CD4-positive, alpha-beta T cell (primary cell): Measurements from ENCODE around the gene MYL10. TPM values are rescaled to one million over a fixed set of nuclear protein-coding genes. Genes with fewer than 3 reads are reported as not detected.

ENCODE experiments used
- ATAC-seq: fragments of 200-7000 bp; cut with Tn5 transposase; one replicate; pipeline ENCODE4 v1.10.0; 2022; ENCODE audit warnings: mild to moderate bottlenecking; ENCODE audit not compliant: poor library complexity
- CTCF ChIA-PET: fragments of 350-600 bp; sonication (Branson Sonifier 250); formaldehyde crosslinking; loops from one replicate; lab custom pipeline; 2021; ENCODE audit warnings: antibody characterized with exemption, inconsistent platforms; lab: Charles Lee
- POLR2A ChIA-PET: fragments of 350-600 bp; sonication (Branson Sonifier 250); formaldehyde crosslinking; loops from one replicate; lab custom pipeline; 2021; ENCODE audit warnings: antibody characterized with exemption, inconsistent platforms; lab: Charles Lee
- DNase-seq, 14 experiments: peaks; one replicate each; pipeline ENCODE4 v3.0.0-alpha.2; 2013 to 2020; ENCODE audit warnings: mixed read lengths in 2 of 14
- H3K27ac ChIP-seq, 2 donors: one replicate each; pipeline versions ENCODE4 v1.5.1 to v1.7.0; 2013; ENCODE audit warnings: low read length in 2 of 2, low read depth in 1 of 2, mild to moderate bottlenecking in 1 of 2
- H3K27me3 ChIP-seq, 2 experiments: 1 replicate in 1 of 2; 2 replicates in 1 of 2; pipeline versions ENCODE4 v1.6.1 to v1.7.0; 2013; ENCODE audit warnings: low read length in 2 of 2, control low read depth in 1 of 2, mild to moderate bottlenecking in 1 of 2, moderate library complexity in 1 of 2; ENCODE audit not compliant: insufficient read depth in 2 of 2, control insufficient read depth in 1 of 2
- H3K36me3 ChIP-seq: one replicate; pipeline ENCODE4 v1.6.1; 2013; ENCODE audit warnings: low read length, control low read depth; ENCODE audit not compliant: insufficient read depth
- H3K4me1 ChIP-seq: one replicate; pipeline ENCODE4 v1.6.1; 2013; ENCODE audit warnings: low read length, control low read depth; ENCODE audit not compliant: insufficient read depth
- H3K4me3 ChIP-seq: one replicate; pipeline ENCODE4 v1.5.1; 2013; ENCODE audit warnings: mild to moderate bottlenecking, low read length, moderate library complexity
- H3K9me3 ChIP-seq, 2 experiments: 1 replicate in 1 of 2; 2 replicates in 1 of 2; pipeline versions ENCODE4 v1.6.1 to v1.7.0; 2013; ENCODE audit warnings: low read length in 2 of 2, mild to moderate bottlenecking in 2 of 2, control low read depth in 1 of 2, moderate library complexity in 1 of 2; ENCODE audit not compliant: control insufficient read depth in 1 of 2, insufficient read depth in 1 of 2
- H3K27ac Mint-ChIP-seq: one replicate; pipeline ENCODE4 v1.8.0; 2020; ENCODE audit warnings: mixed read lengths
- H3K27me3 Mint-ChIP-seq: one replicate; pipeline ENCODE4 v1.8.0; 2021; ENCODE audit warnings: mixed read lengths
- H3K36me3 Mint-ChIP-seq: one replicate; pipeline ENCODE4 v1.8.0; 2021; ENCODE audit warnings: low read depth, mixed read lengths
- H3K4me1 Mint-ChIP-seq: one replicate; pipeline ENCODE4 v1.8.0; 2021; ENCODE audit warnings: low read depth, mixed read lengths
- H3K4me3 Mint-ChIP-seq: one replicate; pipeline ENCODE4 v1.8.0; 2020; ENCODE audit warnings: mild to moderate bottlenecking, mixed read lengths
- H3K9me3 Mint-ChIP-seq: one replicate; pipeline ENCODE4 v1.8.0; 2020; ENCODE audit warnings: mixed read lengths
- intact Hi-C, 2 experiments: fragments of 100-400 bp; cut with DNase I in 1 of 2; cut with micrococcal nuclease in 1 of 2; formaldehyde crosslinking; loops; one replicate each; pipeline versions ENCODE4 v1.15.1 to v1.9.0; 2023 to 2025; cut with DNase I, micrococcal nuclease
- total RNA-seq, 174 experiments: library from RNA in 2 of 174; stranded (reverse) in 2 of 174; gene quantifications; one replicate each; pipeline ENCODE4 v1.2.3 and lab custom pipeline; 2021 to 2026
- TF ChIP-seq, protein P1 (sequence below): fragments of 200-600 bp; IDR thresholded peaks from one replicate; pipeline ENCODE4 v1.8.0; 2022; ENCODE audit warnings: antibody characterized with exemption, mild to moderate bottlenecking

The MYL10 gene
- total RNA-seq, 2 experiments from 2014 or later: not detected

DNA sequence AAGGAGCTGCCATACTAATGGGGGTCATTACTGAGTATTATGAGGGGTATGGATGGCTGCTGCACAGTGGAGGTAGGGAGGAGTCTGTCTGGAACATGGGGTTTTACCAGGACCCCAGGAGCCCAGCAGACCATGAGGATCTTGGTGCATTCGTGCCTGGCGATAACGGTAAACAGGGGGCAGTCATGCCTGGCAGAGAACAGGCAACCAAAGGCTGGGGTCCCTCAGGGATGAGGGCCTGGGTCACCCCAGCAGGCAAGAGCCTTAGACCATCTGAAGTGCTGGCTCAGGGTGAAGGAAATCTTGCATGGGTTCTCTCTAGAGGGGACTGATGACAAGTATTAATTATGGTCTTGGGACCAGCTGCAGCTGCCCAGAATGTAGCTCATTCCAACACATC is 46.1 kb downstream of the MYL10 start:
- POLR2A ChIA-PET: no interaction called here
- H3K27me3 ChIP-seq: no peaks in the 10 kb centered on the region

DNA sequence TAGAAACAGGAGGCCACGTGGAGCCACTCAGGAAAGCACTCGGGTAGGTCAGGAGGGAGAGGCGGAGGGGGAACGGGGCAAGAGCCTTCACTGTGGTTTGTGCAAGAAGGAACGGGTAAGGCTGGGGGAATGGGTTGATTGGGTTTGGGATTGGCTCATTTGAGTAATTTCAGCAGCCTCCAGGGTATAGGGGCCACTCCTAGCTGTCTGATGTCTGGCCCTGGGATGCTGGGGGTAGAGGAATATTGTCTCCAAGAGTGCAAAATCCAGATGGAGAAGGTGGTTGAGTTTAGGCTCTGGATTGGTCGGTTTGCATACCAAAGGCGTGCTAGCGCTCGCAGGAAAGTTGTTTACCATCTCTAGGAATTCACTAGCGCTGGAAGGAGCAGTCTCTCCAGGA is 47.2 kb downstream of the MYL10 start:
- Mint-ChIP-seq H3K36me3 (no peaks in the 10 kb centered on the region), H3K9me3 (no peaks in the 10 kb centered on the region), H3K4me1 (no peaks in the 10 kb centered on the region), H3K27ac (no peak overlapping the region), H3K27me3 (peaks cover 16% of the 10 kb centered on the region), H3K4me3 (no peak overlapping the region)
- peaks cover 0 to 6% of the 10 kb centered on the region in 2 experiments for H3K27me3 ChIP-seq
- no peaks in the 10 kb centered on the region for H3K36me3 ChIP-seq
- TF ChIP-seq, protein P1, sequence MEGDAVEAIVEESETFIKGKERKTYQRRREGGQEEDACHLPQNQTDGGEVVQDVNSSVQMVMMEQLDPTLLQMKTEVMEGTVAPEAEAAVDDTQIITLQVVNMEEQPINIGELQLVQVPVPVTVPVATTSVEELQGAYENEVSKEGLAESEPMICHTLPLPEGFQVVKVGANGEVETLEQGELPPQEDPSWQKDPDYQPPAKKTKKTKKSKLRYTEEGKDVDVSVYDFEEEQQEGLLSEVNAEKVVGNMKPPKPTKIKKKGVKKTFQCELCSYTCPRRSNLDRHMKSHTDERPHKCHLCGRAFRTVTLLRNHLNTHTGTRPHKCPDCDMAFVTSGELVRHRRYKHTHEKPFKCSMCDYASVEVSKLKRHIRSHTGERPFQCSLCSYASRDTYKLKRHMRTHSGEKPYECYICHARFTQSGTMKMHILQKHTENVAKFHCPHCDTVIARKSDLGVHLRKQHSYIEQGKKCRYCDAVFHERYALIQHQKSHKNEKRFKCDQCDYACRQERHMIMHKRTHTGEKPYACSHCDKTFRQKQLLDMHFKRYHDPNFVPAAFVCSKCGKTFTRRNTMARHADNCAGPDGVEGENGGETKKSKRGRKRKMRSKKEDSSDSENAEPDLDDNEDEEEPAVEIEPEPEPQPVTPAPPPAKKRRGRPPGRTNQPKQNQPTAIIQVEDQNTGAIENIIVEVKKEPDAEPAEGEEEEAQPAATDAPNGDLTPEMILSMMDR: no peak
- no peak for DNase-seq
- H3K4me1 ChIP-seq: no peaks in the 10 kb centered on the region
- no peak overlapping the region for H3K4me3 ChIP-seq
- no peak for ATAC-seq
- intact Hi-C loops: no loop called here
- H3K9me3 ChIP-seq: peaks cover 0 to 5% of the 10 kb centered on the region in 2 experiments
- ChIA-PET CTCF (no interaction called here), POLR2A (no interaction called here)
- no peak overlapping the region for H3K27ac ChIP-seq

More for the DNA sequence above, 46.1 kb downstream of the MYL10 start:
- H3K4me1 Mint-ChIP-seq: no peaks in the 10 kb centered on the region
- H3K36me3 Mint-ChIP-seq: no peaks in the 10 kb centered on the region
- ATAC-seq (no peak), DNase-seq (no peak)
- CTCF ChIA-PET: no interaction called here
- Histone ChIP-seq H3K36me3 (no peaks in the 10 kb centered on the region), H3K27ac (no peak overlapping the region), H3K9me3 (no peaks in the 10 kb centered on the region), H3K4me3 (no peak overlapping the region), H3K4me1 (no peaks in the 10 kb centered on the region)
- intact Hi-C loops: no loop called here
- TF ChIP-seq, protein P1: no peak
- H3K27ac Mint-ChIP-seq: no peak overlapping the region
- H3K4me3 Mint-ChIP-seq: no peak overlapping the region
- H3K27me3 Mint-ChIP-seq: peaks cover 16% of the 10 kb centered on the region
- no peaks in the 10 kb centered on the region for H3K9me3 Mint-ChIP-seq

DNA sequence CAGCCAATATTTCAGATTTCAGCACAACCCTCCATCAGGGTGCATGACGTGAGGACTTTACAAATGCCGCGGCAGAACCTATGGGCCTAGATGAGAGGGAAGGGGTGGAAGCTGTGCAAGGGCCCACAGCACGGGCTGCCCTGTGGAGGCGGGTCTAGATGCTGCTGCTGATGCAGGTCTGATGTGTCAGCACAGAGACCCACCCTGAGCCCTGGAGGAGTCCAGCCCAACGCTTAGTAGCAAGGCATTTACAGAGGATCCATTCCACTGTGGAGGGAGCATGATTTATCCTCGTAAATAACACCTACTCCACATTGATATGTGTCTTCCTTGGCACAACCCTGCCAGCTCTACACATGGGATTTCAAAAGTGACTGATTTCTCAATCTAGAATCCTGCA is 48.5 kb downstream of the MYL10 start:
- ChIA-PET CTCF (no interaction called here), POLR2A (no interaction called here)
- Mint-ChIP-seq H3K4me1 (no peaks in the 10 kb centered on the region), H3K9me3 (no peaks in the 10 kb centered on the region), H3K4me3 (no peak overlapping the region), H3K27me3 (peaks cover 16% of the 10 kb centered on the region), H3K36me3 (no peaks in the 10 kb centered on the region), H3K27ac (no peak overlapping the region)
- peaks cover 0 to 6% of the 10 kb centered on the region in 2 experiments for H3K27me3 ChIP-seq
- intact Hi-C loops: no loop called here
- no peaks in the 10 kb centered on the region for H3K4me1 ChIP-seq
- ATAC-seq (no peak), DNase-seq (no peak)
- H3K4me3 ChIP-seq: no peak overlapping the region
- peaks cover 0 to 5% of the 10 kb centered on the region in 2 experiments for H3K9me3 ChIP-seq
- H3K36me3 ChIP-seq: no peaks in the 10 kb centered on the region
- TF ChIP-seq, protein P1: no peak
- H3K27ac ChIP-seq: no peak overlapping the region
